Mononuclear cell (primary cell): ENCODE measurements around the gene TAF1D. TPM values are rescaled to one million over a fixed set of nuclear protein-coding genes. Genes with fewer than 3 reads are reported as not detected.

Experiments used
- H3K27me3 ChIP-seq: 2 replicates; pipeline ENCODE4 v1.6.0; 2011; ENCODE audit warnings: low read length, control low read depth; ENCODE audit not compliant: insufficient read depth
- H3K4me1 ChIP-seq: 2 replicates; pipeline ENCODE4 v1.5.1; 2011; ENCODE audit warnings: mild to moderate bottlenecking, low read length, control low read depth; ENCODE audit not compliant: insufficient read depth
- H3K4me3 ChIP-seq: 2 replicates; pipeline ENCODE4 v1.5.1; 2011; ENCODE audit warnings: mild to moderate bottlenecking, low read length, moderate library complexity
- H3K9me3 ChIP-seq: 2 replicates; pipeline ENCODE4 v1.5.1; 2011; ENCODE audit warnings: low read depth, mild to moderate bottlenecking, control low read depth, low read length
- total RNA-seq: library from RNA; depleted of rRNA; stranded (reverse); fragments of >200 nt; gene quantifications from one replicate; pipeline ENCODE4 v1.2.3, GENCODE V29; 2012

The TAF1D gene
- total RNA-seq, 1 donor = 229 TPM

DNA sequence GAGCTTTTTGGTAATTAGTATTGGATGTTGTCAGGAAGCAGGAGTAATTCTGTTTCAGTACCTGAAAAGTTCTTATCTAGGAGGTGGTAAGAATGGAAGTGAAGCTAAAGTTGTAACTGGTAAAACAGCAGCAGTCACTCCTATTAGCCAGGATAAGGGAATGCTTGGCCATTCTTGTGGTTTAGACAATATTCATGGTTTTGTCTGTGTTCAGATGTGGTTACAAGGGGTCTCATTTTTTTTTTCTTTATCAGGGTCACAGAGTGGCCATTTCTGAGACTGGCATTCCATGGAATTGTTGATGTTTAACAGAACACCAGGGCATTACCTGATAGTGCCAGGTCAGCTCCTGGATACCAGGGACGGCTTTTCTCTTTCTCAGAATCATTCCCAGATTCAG lies 23.8 kb downstream of the TAF1D start:
- H3K27me3 ChIP-seq = no peaks in the 10 kb centered on the region
- no peaks in the 10 kb centered on the region for H3K9me3 ChIP-seq
- H3K4me1 ChIP-seq = peaks cover 24% of the 10 kb centered on the region
- H3K4me3 ChIP-seq = no peak overlapping the region

DNA sequence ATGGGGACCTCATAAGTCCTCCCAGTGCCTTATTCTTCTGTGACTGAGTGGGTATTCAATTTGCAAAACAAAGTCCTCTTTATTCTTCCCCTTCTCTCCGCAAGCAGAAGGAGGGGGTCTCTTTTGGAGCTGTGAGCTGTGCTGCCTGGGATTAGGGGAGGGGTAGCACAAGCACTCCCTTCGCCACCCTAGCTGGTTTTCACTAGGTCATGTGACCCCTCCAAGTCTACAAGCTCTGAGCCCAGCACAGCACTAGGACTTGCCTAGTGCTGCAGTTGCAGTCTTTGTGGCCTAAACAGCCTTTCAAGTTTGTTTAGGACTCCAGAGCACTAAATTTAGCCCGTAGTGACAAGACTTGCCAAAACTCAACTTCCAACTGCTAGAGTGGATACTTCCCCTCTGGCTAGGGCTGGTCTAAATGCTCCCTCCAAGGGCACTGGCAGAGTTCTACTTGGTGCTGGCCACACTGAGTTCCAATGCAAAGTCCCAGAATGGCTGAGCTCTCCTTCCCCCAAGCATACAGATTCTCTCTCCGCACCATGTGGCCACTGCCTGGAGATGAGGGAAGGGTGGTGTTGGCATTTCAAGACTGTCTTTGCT lies 25.4 kb downstream of the TAF1D start:
- Histone ChIP-seq H3K4me1 (peaks cover 24% of the 10 kb centered on the region), H3K4me3 (no peak overlapping the region), H3K27me3 (no peaks in the 10 kb centered on the region), H3K9me3 (peaks cover under 1% of the 10 kb centered on the region)

DNA sequence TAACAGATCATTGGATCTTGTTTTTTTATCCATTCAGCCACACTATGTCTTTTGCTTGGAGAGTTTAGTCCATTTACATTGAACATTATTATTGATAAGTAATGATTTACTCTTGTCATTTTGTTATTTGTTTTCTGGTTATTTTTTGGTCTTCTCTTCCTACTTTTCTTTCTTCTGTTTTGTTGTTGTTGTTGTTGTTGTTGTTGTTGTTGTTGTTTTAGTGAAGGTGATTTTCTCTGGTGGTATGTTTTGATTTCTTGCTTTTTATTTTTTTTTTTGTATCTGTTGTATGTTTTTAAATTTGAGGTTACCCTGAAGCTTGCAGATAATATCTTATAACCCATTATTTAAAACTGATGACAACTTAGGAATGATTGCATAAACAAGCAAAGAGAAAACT lies 28.6 kb downstream of the TAF1D start:
- H3K9me3 ChIP-seq = peaks cover 17% of the 10 kb centered on the region
- H3K4me3 ChIP-seq = no peak overlapping the region
- H3K27me3 ChIP-seq = no peaks in the 10 kb centered on the region
- peaks cover 6% of the 10 kb centered on the region for H3K4me1 ChIP-seq

DNA sequence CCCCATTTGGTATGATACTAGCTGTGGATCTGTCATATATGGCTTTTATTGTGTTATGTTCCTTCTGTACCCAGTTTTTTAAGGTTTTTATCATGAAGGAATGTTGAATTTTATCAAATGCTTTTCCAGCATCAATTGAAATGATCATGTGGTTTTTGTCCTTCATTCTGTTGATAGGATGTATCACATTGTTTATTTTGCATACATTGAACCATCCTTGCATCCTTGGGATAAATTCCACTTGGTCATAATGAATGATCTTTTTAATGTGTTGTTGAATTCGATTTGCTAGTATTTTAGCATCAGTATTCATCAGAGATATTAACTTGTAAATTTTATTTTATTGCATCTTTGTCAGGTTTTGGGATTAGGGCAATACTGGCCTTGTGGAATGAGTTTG lies 31.1 kb downstream of the TAF1D start:
- Histone ChIP-seq H3K9me3 (peaks cover 17% of the 10 kb centered on the region), H3K4me3 (no peak overlapping the region), H3K27me3 (no peaks in the 10 kb centered on the region), H3K4me1 (no peaks in the 10 kb centered on the region)

DNA sequence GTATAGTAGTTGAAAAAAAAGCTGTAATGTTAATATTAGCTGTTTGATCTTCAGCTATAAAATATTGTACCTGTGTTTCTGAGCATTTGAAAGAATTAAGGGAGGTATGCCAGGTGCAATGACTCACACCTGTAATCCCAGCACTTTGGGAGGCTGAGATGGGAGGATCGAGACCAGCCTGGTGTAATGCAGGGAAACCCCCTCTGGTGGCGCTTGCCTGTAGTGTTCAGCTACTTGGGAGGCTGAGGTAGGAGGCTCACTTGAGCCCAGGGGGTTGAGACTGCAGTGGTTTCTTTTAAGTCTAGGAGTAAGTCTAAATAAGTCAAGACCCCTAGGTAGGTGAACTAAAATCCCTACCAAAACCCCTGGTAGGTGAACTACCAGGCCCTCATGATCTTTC lies 37.1 kb downstream of the TAF1D start:
- no peak overlapping the region for H3K4me3 ChIP-seq
- H3K9me3 ChIP-seq = peaks cover under 1% of the 10 kb centered on the region
- no peaks in the 10 kb centered on the region for H3K4me1 ChIP-seq
- no peaks in the 10 kb centered on the region for H3K27me3 ChIP-seq

DNA sequence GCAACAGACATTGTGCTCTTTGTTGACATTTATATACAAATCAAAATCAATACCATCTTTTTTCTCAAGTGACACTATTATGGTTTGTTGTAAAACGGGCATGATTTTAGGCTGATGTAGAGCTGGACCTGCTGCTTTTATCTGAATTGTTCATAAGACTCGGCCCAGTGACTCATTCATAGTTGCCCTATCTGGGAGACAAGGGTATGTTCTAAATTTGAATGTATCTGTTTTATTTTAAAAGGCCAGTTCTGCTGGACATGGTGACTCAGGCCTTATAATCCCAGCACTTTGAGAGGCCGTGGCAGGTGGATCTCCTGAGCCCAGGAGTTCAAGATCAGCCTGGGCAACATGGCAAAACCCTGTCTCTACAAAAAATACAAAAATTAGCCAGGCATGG lies 40.5 kb downstream of the TAF1D start:
- no peaks in the 10 kb centered on the region for H3K4me1 ChIP-seq
- H3K4me3 ChIP-seq = no peak overlapping the region
- no peaks in the 10 kb centered on the region for H3K9me3 ChIP-seq
- H3K27me3 ChIP-seq = no peaks in the 10 kb centered on the region

DNA sequence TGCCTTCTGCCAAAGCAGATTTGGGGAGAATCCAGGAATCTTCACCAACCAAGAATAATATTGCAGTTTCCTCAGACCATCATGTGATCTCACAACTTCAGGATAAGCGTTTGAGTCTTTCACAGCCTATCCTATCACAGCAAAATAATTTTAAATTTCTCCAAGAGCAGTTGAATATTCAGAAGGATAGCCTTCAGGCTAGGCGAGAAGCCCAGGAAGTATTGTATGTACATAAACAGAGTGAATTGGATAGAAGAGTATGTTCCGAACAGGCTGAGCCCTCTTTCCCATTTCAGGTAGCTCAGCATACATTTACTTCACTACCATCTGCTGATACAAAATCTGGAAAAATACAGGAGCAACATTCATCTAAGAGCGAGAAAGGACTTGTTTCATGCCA lies 43.7 kb downstream of the TAF1D start:
- no peaks in the 10 kb centered on the region for H3K27me3 ChIP-seq
- no peaks in the 10 kb centered on the region for H3K9me3 ChIP-seq
- H3K4me3 ChIP-seq = no peak overlapping the region
- no peaks in the 10 kb centered on the region for H3K4me1 ChIP-seq

DNA sequence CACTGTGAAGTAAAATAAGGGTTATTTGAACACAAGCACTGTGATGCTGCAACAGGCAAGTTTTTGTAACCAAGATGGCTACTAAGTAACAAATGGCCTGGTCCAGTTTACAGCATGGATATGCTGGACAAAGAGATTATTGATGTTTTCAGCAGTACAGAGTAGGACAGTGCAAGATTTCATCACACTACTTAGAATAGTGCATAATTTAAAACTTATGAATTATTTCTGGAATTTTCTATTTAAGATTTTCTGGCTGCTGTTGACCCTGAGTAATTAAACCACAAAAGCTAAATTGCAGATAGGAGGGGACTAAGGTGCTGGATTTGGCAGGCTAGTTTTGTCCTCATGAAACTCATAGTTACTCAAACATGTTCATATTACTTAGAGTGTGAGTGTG lies 46.7 kb downstream of the TAF1D start:
- Histone ChIP-seq H3K4me1 (no peaks in the 10 kb centered on the region), H3K27me3 (no peaks in the 10 kb centered on the region), H3K4me3 (no peak overlapping the region), H3K9me3 (no peaks in the 10 kb centered on the region)

DNA sequence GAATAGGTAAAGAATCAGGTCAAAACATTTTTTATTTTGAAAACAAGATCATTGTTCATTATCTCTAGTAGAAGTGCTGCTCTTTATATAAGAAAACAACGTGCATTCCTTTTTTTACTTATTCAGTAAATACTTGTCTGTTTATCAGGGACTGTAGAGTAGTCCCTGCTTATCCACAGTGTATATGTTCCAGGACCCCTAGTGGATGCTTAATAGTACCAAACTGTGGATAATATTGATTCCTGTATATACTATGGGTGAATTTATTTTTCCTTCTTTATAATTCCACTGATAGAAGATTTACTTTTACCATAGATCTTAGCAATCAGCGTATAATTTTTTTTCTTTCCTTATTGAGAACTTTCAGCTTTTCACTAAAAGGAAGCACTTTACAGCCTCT lies 47.2 kb downstream of the TAF1D start:
- H3K4me1 ChIP-seq = no peaks in the 10 kb centered on the region
- H3K4me3 ChIP-seq = no peak overlapping the region
- no peaks in the 10 kb centered on the region for H3K27me3 ChIP-seq
- H3K9me3 ChIP-seq = no peaks in the 10 kb centered on the region

DNA sequence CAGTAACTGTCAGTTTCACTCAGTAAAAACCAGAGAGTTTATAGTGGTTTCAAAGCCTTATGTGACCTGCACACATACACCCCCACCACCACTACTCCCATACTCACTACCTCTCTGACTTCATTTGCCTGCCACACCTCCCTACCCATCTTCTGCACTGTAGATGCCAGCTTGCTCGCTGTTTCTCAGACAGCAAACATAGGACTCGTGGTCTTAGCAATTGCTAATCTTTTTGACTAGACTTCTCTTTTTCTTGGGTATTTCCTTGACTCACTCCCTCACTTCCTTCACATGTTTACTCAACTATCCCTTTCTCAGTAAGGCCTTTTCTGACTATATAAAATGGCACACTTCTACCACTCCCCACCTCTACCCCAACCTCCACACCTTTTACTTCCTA lies 52.1 kb downstream of the TAF1D start:
- Histone ChIP-seq H3K9me3 (no peaks in the 10 kb centered on the region), H3K27me3 (no peaks in the 10 kb centered on the region), H3K4me1 (no peaks in the 10 kb centered on the region), H3K4me3 (no peak overlapping the region)

DNA sequence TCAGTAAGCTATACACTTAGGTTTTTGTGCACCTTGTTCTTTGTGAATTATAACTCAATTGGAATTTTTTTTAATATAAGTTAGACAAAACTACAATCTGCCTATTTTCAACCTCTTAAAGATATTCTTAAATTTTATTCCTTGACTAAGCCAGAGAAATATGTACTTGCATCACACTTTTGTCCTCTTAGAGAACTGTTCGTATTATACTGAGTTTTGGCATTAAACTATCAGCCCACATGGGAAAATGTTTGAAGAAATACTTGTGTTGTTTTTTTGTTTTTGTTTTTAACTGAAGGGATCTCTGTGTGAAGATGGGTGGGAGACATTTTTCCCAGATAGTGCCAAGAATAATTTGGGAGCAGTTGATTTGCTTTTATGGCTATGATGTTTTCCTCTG lies 54.5 kb downstream of the TAF1D start:
- H3K4me1 ChIP-seq = no peaks in the 10 kb centered on the region
- no peaks in the 10 kb centered on the region for H3K9me3 ChIP-seq
- no peak overlapping the region for H3K4me3 ChIP-seq
- H3K27me3 ChIP-seq = no peaks in the 10 kb centered on the region

DNA sequence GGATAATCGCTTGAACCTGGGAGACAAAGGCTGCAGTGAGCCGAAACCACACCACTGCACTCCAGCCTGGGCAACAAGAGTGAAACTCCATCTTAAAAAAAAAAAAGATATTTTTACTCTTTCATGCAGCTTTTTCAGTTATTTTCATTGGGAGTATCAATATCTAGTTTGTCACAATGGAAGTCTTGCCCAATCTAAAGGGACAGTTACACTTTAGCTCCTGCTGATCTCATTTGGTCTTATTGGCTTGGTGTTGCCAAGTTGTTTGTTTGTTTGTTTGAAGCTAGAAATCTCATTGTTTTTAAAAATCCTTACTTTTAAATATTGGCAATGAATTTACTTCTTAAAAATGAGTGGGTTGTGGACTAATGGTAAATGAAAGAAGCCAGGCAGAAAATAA lies 55.1 kb downstream of the TAF1D start:
- Histone ChIP-seq H3K4me3 (no peak overlapping the region), H3K27me3 (no peaks in the 10 kb centered on the region), H3K9me3 (no peaks in the 10 kb centered on the region), H3K4me1 (no peaks in the 10 kb centered on the region)

Other genes with a start within 250 kb of the TAF1D start
- gene SMCO4, start 198.1 kb downstream of the TAF1D start, total RNA-seq = 3.3 TPM
- 22.6 TPM for gene CEP295, start 79.8 kb downstream of the TAF1D start, total RNA-seq
- 9.8 TPM for gene C11orf54, start 177 bp upstream of the TAF1D start, total RNA-seq
- 48.0 TPM for gene MED17, start 42.8 kb upstream of the TAF1D start, total RNA-seq
- gene VSTM5, start 109.1 kb upstream of the TAF1D start, total RNA-seq = not detected